Psoas muscle (tissue), 8 donors: ENCODE data around the gene COG5. TPM values are rescaled to one million over a fixed set of nuclear protein-coding genes. Genes with fewer than 3 reads are reported as not detected.

Experiments
- ATAC-seq, 4 donors: fragments of 200-7000 bp; cut with Tn5 transposase; one replicate each; pipeline ENCODE4 v1.9.1; 2020; ENCODE audit warnings: moderate library complexity in 3 of 4, mild to moderate bottlenecking in 2 of 4
- DNase-seq, 2 donors: peaks; one replicate each; pipeline ENCODE4 v3.0.0-alpha.2; 2020
- H3K27ac ChIP-seq: fragments of 200-600 bp; one replicate; pipeline ENCODE4 v1.8.0; 2022
- H3K27me3 ChIP-seq, 3 donors: fragments of 200-600 bp in 1 of 3; one replicate each; pipeline versions ENCODE4 v1.6.1 to v1.8.0; 2013 to 2022; ENCODE audit warnings: low read length in 2 of 3, mild to moderate bottlenecking in 2 of 3, moderate library complexity in 1 of 3; ENCODE audit not compliant: insufficient read depth in 3 of 3
- H3K36me3 ChIP-seq, 2 donors: fragments of 200-600 bp in 1 of 2; one replicate each; pipeline versions ENCODE4 v1.6.1 to v1.8.0; 2013 to 2022; ENCODE audit warnings: low read depth in 1 of 2, mild to moderate bottlenecking in 1 of 2, moderate library complexity in 1 of 2; ENCODE audit not compliant: insufficient read depth in 1 of 2
- H3K4me1 ChIP-seq: fragments of 200-600 bp; one replicate; pipeline ENCODE4 v1.8.0; 2022
- H3K4me3 ChIP-seq: fragments of 200-600 bp; one replicate; pipeline ENCODE4 v1.8.0; 2022; ENCODE audit warnings: mild to moderate bottlenecking
- H3K9me3 ChIP-seq: fragments of 200-600 bp; one replicate; pipeline ENCODE4 v1.8.0; 2022
- WGBS, 3 donors: extraction: QIAGEN DNeasy Blood & Tissue Kit; methylation state at CpG; one replicate each; pipeline versions ENCODE4 v1.1.6 to v1.1.7; 2013; 5-methylcytosine and 5-hydroxymethylcytosine counted together
- intact Hi-C, 2 donors: fragments of 100-400 bp; cut with DNase I; formaldehyde crosslinking; loops; one replicate each; pipeline versions ENCODE4 v1.11.0 to v1.14.2; 2022
- polyA plus RNA-seq, 3 donors: library from polyadenylated mRNA; stranded (reverse); fragments of 200-250 nt; gene quantifications; one replicate each; pipeline ENCODE4 v1.2.3, GENCODE V29; 2013
- total RNA-seq, 4 donors: library from RNA; stranded (reverse); fragmentation: NEBNext Ultra II Directional in 2 of 4; extraction: Animal tissue kit (Norgen Biotek cat#: 25700) in 2 of 4; gene quantifications; one replicate each; pipeline versions ENCODE4 v1.2.1 to v1.2.4, GENCODE V29; 2021 to 2023
- TF ChIP-seq, protein P1 (sequence below): fragments of 200-600 bp; IDR thresholded peaks from one replicate; pipeline ENCODE4 v1.8.0; 2022; ENCODE audit warnings: antibody characterized with exemption
- donor health status: healthy with polysubstance abuse.
- donor health status: DM: no; HTN: no; CAD: no; lungs with moderate emphysema.
- donor health status: Bipolar disorder and iron deficiency.
- donor health status: healthy.
- donor health status: DM: yes; HTN: yes; CAD: no.
- donor health status: DM: no; HTN: no; CAD: no.
- donor health status: DM: no; HTN: no; CAD: no.
- donor health status: DM: yes; HTN: yes; CAD: no.

The COG5 gene
- total and polyA plus RNA-seq, 7 donors: 4.8 to 35.1 (median 18.8) TPM

DNA sequence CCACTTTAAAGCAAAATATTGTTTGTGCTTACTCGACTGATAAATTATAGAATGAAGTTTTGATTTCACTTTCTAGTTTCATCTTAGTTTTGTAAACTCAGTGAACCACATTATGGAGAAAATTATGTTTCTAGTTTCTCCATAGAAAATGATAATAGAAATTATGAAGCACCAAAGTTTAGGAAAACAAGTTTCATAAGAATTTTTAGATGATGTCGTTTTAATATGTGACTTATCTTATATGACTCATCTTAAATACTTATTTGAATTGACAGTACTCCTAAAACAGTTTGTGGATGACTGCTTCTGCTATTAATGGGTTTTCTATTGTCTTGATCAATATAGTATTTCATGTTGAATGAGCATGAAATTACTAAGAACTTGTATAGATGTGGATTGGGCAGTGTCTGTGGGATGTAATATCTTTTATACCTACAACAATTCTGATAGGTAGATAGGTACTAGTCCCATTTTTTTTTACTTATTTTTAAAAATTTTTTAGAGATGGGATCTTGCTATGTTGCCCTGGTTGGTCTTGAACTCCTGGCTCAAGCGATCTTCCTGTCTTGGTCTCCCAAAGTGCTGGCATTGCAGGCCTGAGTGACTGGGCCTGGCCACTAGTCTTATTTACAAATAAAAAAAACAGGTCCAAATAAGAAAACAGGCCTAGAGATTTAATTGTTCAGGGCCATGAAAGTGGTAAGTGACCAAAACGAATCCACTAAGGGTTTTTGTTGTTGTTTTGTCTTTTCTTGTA lies 391.3 kb downstream of the COG5 start:
- H3K9me3 ChIP-seq: no peaks in the 10 kb centered on the region
- peaks cover 65% of the 10 kb centered on the region for H3K4me1 ChIP-seq
- TF ChIP-seq, protein P1, sequence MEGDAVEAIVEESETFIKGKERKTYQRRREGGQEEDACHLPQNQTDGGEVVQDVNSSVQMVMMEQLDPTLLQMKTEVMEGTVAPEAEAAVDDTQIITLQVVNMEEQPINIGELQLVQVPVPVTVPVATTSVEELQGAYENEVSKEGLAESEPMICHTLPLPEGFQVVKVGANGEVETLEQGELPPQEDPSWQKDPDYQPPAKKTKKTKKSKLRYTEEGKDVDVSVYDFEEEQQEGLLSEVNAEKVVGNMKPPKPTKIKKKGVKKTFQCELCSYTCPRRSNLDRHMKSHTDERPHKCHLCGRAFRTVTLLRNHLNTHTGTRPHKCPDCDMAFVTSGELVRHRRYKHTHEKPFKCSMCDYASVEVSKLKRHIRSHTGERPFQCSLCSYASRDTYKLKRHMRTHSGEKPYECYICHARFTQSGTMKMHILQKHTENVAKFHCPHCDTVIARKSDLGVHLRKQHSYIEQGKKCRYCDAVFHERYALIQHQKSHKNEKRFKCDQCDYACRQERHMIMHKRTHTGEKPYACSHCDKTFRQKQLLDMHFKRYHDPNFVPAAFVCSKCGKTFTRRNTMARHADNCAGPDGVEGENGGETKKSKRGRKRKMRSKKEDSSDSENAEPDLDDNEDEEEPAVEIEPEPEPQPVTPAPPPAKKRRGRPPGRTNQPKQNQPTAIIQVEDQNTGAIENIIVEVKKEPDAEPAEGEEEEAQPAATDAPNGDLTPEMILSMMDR: no peak
- no peaks in the 10 kb centered on the region for H3K27me3 ChIP-seq
- H3K36me3 ChIP-seq: no peaks in the 10 kb centered on the region
- DNase-seq: no peak
- no peak for ATAC-seq
- intact Hi-C loops: loop anchor here in 1 of 2 donors (10.0 kb wide), 1 partner anchor 702 kb away; no protein-coding TSS in a partner anchor
- WGBS, 3 donors: 74 to 86% (median 78%) methylated on average over 4 of the region's 4 CpGs
- peak overlapping the region; percentile 99 for H3K27ac ChIP-seq
- no peak overlapping the region for H3K4me3 ChIP-seq

DNA sequence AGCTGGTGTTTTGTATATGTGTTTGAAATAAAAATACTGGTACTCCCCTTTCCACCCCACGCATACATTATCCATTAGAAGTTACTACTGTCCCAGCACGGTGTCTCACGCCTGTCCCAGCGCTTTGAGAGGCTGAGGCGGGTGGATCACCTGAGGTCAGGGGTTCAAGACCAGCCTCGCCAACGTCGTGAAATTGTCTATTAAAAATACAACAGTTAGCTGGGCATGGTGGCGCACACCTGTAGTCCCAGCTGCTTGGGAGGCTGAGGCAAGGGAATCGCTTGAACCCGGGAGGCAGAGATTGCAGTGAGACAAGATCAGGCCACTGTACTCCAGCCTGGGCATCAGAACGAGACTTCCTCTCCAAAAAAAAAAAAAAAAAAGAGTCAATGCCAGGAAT lies 392.2 kb downstream of the COG5 start:
- ATAC-seq (no peak), DNase-seq (no peak)
- Histone ChIP-seq H3K36me3 (no peaks in the 10 kb centered on the region), H3K4me1 (peaks cover 55% of the 10 kb centered on the region), H3K27ac (peak overlapping the region; percentile 99), H3K9me3 (no peaks in the 10 kb centered on the region), H3K4me3 (peak overlapping the region; percentile 27), H3K27me3 (no peaks in the 10 kb centered on the region)
- WGBS, 3 donors: 86 to 91% (median 86%) methylated on average over 12 of the region's 12 CpGs
- intact Hi-C loops: loop anchor here in 1 of 2 donors (10.0 kb wide), 1 partner anchor 703 kb away; no protein-coding TSS in a partner anchor
- TF ChIP-seq, protein P1: no peak

DNA sequence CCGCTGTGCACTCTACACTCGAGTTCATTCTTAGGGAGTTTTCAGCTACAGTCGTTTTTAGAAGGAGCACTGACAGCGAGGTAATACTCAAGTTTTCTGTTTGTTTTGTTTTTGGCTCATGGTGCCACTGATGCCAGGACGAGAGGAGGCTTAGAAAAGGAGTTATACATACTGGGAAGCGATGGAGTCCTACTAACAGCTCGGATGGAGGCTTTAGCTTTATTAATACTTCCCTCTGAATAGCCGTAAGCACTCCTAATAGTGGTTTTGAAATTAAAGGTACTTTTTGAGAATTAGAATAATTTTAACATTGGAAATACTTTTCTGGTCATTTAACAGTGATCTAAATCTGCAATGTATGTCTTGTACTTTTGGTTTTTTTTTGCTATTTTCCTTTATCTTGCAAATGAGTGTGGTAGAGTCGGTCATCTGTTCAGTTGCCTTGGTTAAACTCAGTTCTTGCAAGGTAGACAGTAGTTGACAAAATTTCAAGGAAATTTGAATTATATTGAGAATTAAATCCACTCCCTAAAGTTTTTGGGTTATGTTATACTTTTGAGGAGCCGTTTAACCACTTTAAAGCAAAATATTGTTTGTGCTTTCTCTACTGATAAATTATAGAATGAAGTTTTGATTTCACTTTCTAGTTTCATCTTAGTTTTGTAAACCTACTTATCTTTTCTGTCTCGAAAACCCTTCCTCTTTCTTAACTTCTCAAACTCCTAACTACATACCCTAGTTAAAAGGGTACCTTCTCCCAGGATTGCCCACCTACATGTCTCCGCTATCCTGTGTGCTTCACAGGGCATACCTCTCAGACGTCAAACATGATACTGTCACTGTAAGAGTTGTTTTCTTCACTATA lies 393.4 kb downstream of the COG5 start:
- H3K27me3 ChIP-seq: no peaks in the 10 kb centered on the region
- H3K4me1 ChIP-seq: peaks cover 50% of the 10 kb centered on the region
- 9 to 11% (median 10%) methylated on average over 13 of the region's 13 CpGs for WGBS, 3 donors
- H3K27ac ChIP-seq: peak overlapping the region; percentile 99
- intact Hi-C loops: loop anchor here in 1 of 2 donors (10.0 kb wide), 1 partner anchor 705 kb away; no protein-coding TSS in a partner anchor
- no peaks in the 10 kb centered on the region for H3K36me3 ChIP-seq
- H3K9me3 ChIP-seq: no peaks in the 10 kb centered on the region
- H3K4me3 ChIP-seq: peak overlapping the region; percentile 82
- ATAC-seq: no peak
- TF ChIP-seq, protein P1: no peak
- no peak for DNase-seq

DNA sequence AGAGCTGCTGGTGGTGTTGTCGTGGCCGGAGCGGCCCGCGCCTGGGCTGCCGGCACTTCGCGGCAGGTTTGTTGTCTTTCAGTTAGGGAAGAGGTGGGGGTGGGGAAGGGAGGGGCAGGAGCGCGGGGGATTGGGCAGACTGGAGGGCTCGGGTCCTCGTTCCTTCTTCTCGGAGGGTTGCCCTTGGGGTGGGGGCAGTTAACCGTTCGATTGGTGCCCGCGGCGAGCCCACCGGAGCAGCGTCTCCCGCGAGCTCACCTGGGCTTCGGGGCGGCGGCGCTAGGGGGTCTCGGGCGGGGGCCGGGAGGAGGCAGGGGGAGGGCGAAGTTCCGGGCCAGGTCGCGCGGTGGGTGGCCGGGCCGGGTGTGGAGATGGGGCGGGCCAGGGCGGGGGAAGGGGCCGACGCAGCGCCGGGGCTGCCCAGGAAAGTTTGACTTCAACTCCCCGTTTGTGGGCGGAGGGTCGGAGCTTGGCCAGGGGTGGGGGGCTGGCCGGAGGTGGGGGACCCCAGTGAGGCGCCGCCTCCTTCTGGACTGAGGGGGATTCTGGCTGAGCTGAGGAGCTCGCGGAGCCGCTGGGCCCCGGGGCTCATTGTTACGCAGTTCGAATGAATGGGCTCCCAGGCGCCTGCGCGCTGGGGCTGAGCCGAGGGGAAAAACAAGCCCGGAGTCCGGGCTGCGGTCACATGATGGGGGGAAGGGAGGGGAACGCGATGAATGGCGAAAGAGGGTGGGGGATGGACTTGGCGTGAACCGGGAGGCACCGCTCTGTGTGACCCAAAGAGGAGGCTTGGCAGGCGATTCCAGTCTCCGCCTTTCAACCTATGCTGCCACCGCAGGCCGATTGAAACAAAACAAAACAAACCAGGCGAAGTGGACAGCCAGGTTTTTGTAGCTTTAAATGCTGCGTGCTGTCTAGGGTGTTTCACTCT lies 394.3 kb downstream of the COG5 start:
- Histone ChIP-seq H3K9me3 (no peaks in the 10 kb centered on the region), H3K27me3 (no peaks in the 10 kb centered on the region), H3K4me3 (peak overlapping the region; percentile 82), H3K36me3 (no peaks in the 10 kb centered on the region), H3K27ac (peak overlapping the region; percentile 99), H3K4me1 (peaks cover 42% of the 10 kb centered on the region)
- TF ChIP-seq, protein P1: peak; percentile 16
- intact Hi-C loops: loop anchor here (10.0 kb wide), 2 partner anchors 705 to 885 kb away; partner anchors contain the start of gene NAMPT (in 1 of the 2)
- 0 to 1% (median 1%) methylated on average over 50 to 73 of the region's 73 CpGs for WGBS, 3 donors
- DNase-seq: peak; percentile 97 to 99
- peak; percentile 79 to 83 (median 81) for ATAC-seq
